Ishikawa (cell line): ENCODE data around the gene CKLF.

Source experiments
- CEBPB ChIP-seq: IDR thresholded peaks from 2 replicates; pipeline ENCODE4 v1.6.1; 2012
- CREB1 ChIP-seq: IDR thresholded peaks from 2 replicates; pipeline ENCODE4 v1.6.1; 2012; ENCODE audit warnings: low read depth
- TAF1 ChIP-seq: IDR thresholded peaks from 2 replicates; pipeline ENCODE4 v1.6.1; 2012; ENCODE audit warnings: low read depth, mild to moderate bottlenecking
- TF ChIP-seq, protein P1 (sequence below): IDR thresholded peaks from 2 replicates; pipeline ENCODE4 v1.6.1; 2012

GRCh38 chr16:66507731-66508239 is 44.6 kb upstream of the CKLF start:
- TF ChIP-seq TAF1: no peak
- TF ChIP-seq CREB1: no peak
- TF ChIP-seq, protein P1, sequence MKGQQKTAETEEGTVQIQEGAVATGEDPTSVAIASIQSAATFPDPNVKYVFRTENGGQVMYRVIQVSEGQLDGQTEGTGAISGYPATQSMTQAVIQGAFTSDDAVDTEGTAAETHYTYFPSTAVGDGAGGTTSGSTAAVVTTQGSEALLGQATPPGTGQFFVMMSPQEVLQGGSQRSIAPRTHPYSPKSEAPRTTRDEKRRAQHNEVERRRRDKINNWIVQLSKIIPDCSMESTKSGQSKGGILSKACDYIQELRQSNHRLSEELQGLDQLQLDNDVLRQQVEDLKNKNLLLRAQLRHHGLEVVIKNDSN: no peak
- no peak for TF ChIP-seq CEBPB
